Neural progenitor cell (in vitro differentiated cells): ENCODE measurements around the gene KLHL30.

Source experiments
- EZH2 ChIP-seq: fragments of 200-600 bp; sonication (generic); IDR thresholded peaks from 2 replicates; pipeline ENCODE4 v1.6.1; 2017; ENCODE audit warnings: antibody characterized with exemption, mild to moderate bottlenecking, moderate library complexity
- EZH2phosphoT487 ChIP-seq: fragments of 200-600 bp; sonication (generic); IDR thresholded peaks from 2 replicates; pipeline ENCODE4 v1.6.1; 2017; ENCODE audit warnings: antibody characterized with exemption
- TF ChIP-seq, protein P1 (sequence below): fragments of 200-600 bp; sonication (generic); IDR thresholded peaks from 2 replicates; pipeline ENCODE4 v1.5.1; 2017; ENCODE audit warnings: antibody characterized with exemption, mild to moderate bottlenecking

DNA sequence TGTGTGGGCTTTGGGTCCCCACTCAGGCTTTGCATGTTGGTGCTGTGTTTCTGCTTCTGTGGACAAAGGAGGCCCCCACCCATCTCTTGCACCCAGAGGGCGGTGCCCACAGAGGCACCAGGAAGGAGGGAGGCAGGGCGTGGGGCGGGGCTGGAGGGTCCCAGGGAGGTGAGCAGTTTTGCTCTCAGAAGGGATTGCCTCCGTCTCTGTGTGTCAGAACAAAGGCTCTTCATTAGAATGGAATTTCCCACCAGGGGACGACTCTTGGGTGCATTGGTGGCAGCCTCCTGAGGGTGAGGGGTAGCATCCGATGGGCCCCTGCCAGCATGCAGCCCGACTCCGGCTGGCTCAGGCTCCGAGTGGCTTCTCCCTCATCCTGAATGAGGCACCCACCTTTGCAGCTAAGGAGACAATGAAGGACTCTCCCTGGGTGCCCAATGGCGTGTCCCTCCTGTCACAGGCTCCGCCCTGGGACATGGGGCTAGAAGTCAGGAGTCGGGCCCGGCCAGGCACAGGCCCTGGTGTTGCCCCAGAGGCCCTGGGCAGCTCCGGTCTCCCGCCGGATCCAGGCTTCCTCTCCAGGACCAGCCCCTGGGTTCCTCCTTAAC, 13.3 kb downstream of the KLHL30 start:
- TF ChIP-seq, protein P1, sequence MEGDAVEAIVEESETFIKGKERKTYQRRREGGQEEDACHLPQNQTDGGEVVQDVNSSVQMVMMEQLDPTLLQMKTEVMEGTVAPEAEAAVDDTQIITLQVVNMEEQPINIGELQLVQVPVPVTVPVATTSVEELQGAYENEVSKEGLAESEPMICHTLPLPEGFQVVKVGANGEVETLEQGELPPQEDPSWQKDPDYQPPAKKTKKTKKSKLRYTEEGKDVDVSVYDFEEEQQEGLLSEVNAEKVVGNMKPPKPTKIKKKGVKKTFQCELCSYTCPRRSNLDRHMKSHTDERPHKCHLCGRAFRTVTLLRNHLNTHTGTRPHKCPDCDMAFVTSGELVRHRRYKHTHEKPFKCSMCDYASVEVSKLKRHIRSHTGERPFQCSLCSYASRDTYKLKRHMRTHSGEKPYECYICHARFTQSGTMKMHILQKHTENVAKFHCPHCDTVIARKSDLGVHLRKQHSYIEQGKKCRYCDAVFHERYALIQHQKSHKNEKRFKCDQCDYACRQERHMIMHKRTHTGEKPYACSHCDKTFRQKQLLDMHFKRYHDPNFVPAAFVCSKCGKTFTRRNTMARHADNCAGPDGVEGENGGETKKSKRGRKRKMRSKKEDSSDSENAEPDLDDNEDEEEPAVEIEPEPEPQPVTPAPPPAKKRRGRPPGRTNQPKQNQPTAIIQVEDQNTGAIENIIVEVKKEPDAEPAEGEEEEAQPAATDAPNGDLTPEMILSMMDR, result no peak
- no peak for TF ChIP-seq EZH2
- no peak for TF ChIP-seq EZH2phosphoT487
